Daoy (cell line): ENCODE data around the gene SPATA1. TPM values are rescaled to one million over a fixed set of nuclear protein-coding genes. Genes with fewer than 3 reads are reported as not detected.
A peak's percentile ranks its signal among the peaks of the same experiment; 100 is the strongest.
"Not testable (repeated sequence)": the region's sequence is repeated elsewhere in the genome, so short reads cannot be mapped to it uniquely, and the experiment has no call there.

ENCODE experiments used
- DNase-seq: peaks from one replicate; pipeline ENCODE4 v3.0.0-alpha.2; 2015; ENCODE audit warnings: low read depth
- total RNA-seq: library from RNA; depleted of rRNA; stranded (reverse); fragments of >200 nt; shearing (Covaris generic); gene quantifications from 2 replicates; pipeline ENCODE4 v1.2.3, GENCODE V29; 2014; rRNA removed

The SPATA1 gene
- total RNA-seq, 1 experiment from 2014 or later: 0.63 TPM

- no peak for DNase-seq
Observed at GRCh38 chr1:84587099-84587498, 80.9 kb downstream of the SPATA1 start.

- not testable (repeated sequence) for DNase-seq
Observed at GRCh38 chr1:84594959-84595358, 88.8 kb downstream of the SPATA1 start.

- DNase-seq: no peak
Observed at GRCh38 chr1:84597011-84597410, 90.8 kb downstream of the SPATA1 start.

- DNase-seq: no peak
Observed at GRCh38 chr1:84598418-84598817, 92.2 kb downstream of the SPATA1 start.

GRCh38 chr1:84598846-84599741 is 92.9 kb downstream of the SPATA1 start:
- DNase-seq: peak; percentile 83

- DNase-seq: no peak
Observed at GRCh38 chr1:84600796-84601195, 94.6 kb downstream of the SPATA1 start.

- peak; percentile 82 for DNase-seq
Observed at GRCh38 chr1:84603223-84603622, 97.0 kb downstream of the SPATA1 start.

GRCh38 chr1:84603941-84604830 is 98.0 kb downstream of the SPATA1 start:
- DNase-seq: peak; percentile 98

GRCh38 chr1:84605157-84605556 is 99.0 kb downstream of the SPATA1 start:
- no peak for DNase-seq

- no peak for DNase-seq
Observed at GRCh38 chr1:84606977-84607376, 100.8 kb downstream of the SPATA1 start.

GRCh38 chr1:84611091-84611490 is 104.9 kb downstream of the SPATA1 start:
- DNase-seq: no peak

- DNase-seq: no peak
Observed at GRCh38 chr1:84611796-84612195, 105.6 kb downstream of the SPATA1 start.

GRCh38 chr1:84613026-84613425 is 106.8 kb downstream of the SPATA1 start:
- no peak for DNase-seq

GRCh38 chr1:84613887-84614286 is 107.7 kb downstream of the SPATA1 start:
- DNase-seq: no peak

GRCh38 chr1:84615790-84616189 is 109.6 kb downstream of the SPATA1 start:
- no peak for DNase-seq

Other genes with a start within 250 kb of the SPATA1 start
- 1.9 and 5.9 TPM in 2 replicates for gene SAMD13, start 204.7 kb upstream of the SPATA1 start, total RNA-seq
- gene DNASE2B, start 107.9 kb upstream of the SPATA1 start, total RNA-seq: not detected in 2 replicates
- 185 and 205 TPM in 2 replicates for gene RPF1, start 27.1 kb upstream of the SPATA1 start, total RNA-seq
- gene GNG5, start 195 bp downstream of the SPATA1 start, total RNA-seq: 81.4 and 84.1 TPM in 2 replicates
- gene CTBS, start 68.1 kb downstream of the SPATA1 start, total RNA-seq: 7.5 and 11.0 TPM in 2 replicates
- gene SSX2IP, start 184.1 kb downstream of the SPATA1 start, total RNA-seq: 46.9 and 68.5 TPM in 2 replicates